Progenitor cell of endocrine pancreas (in vitro differentiated cells): ENCODE measurements around the gene RSBN1L. TPM values are rescaled to one million over a fixed set of nuclear protein-coding genes. Genes with fewer than 3 reads are reported as not detected.

Source experiments
- DNase-seq: peaks from one replicate; pipeline ENCODE4 v3.0.0; 2021; ENCODE audit warnings: low spot score; ENCODE audit not compliant: unreplicated experiment
- H3K27ac Mint-ChIP-seq: 2 replicates; pipeline ENCODE4 v1.8.0; 2021; ENCODE audit warnings: mild to moderate bottlenecking, moderate library complexity, mixed read lengths
- H3K27me3 Mint-ChIP-seq: 2 replicates; pipeline ENCODE4 v1.8.0; 2021; ENCODE audit warnings: mixed read lengths
- H3K36me3 Mint-ChIP-seq: 2 replicates; pipeline ENCODE4 v1.8.0; 2022; ENCODE audit warnings: mixed read lengths; ENCODE audit not compliant: insufficient read depth
- H3K4me1 Mint-ChIP-seq: 2 replicates; pipeline ENCODE4 v1.8.0; 2021; ENCODE audit warnings: low read depth, mixed read lengths
- H3K4me3 Mint-ChIP-seq: 2 replicates; pipeline ENCODE4 v1.8.0; 2021; ENCODE audit warnings: low read depth, mild to moderate bottlenecking, moderate library complexity, mixed read lengths
- H3K9me3 Mint-ChIP-seq: 2 replicates; pipeline ENCODE4 v1.8.0; 2021; ENCODE audit warnings: low read depth, mixed read lengths
- CTCF ChIP-seq: fragments of 200-600 bp; sonication (generic); IDR thresholded peaks from one replicate; pipeline ENCODE4 v1.5.0; 2021; ENCODE audit warnings: antibody characterized with exemption, mild to moderate bottlenecking; ENCODE audit not compliant: unreplicated experiment
- total RNA-seq: library from RNA; stranded (reverse); gene quantifications from 2 replicates; pipeline ENCODE4 v1.2.1, GENCODE V29; 2021

Gene RSBN1L
- total RNA-seq, 1 donor from 2014 or later: 24.5 TPM

GRCh38 chr7:77687100-77687746 lies 9.0 kb upstream of the RSBN1L start:
- Mint-ChIP-seq H3K36me3 (peaks cover 22% of the 10 kb centered on the region), H3K27me3 (no peaks in the 10 kb centered on the region), H3K4me3 (no peak overlapping the region), H3K4me1 (peaks cover 34% of the 10 kb centered on the region), H3K9me3 (no peaks in the 10 kb centered on the region), H3K27ac (peak overlapping the region; percentile 83)
- no peak for TF ChIP-seq CTCF
- no peak for DNase-seq

GRCh38 chr7:77687747-77688144 lies 8.5 kb upstream of the RSBN1L start:
- no peaks in the 10 kb centered on the region for H3K27me3 Mint-ChIP-seq
- DNase-seq: no peak
- H3K4me3 Mint-ChIP-seq: no peak overlapping the region
- peaks cover 21% of the 10 kb centered on the region for H3K36me3 Mint-ChIP-seq
- no peak for TF ChIP-seq CTCF
- peaks cover 38% of the 10 kb centered on the region for H3K4me1 Mint-ChIP-seq
- no peaks in the 10 kb centered on the region for H3K9me3 Mint-ChIP-seq
- peak overlapping the region; percentile 83 for H3K27ac Mint-ChIP-seq

GRCh38 chr7:77690289-77690688 lies 6.0 kb upstream of the RSBN1L start:
- Mint-ChIP-seq H3K27ac (no peak overlapping the region), H3K27me3 (no peaks in the 10 kb centered on the region), H3K4me3 (no peak overlapping the region), H3K36me3 (peaks cover 12% of the 10 kb centered on the region), H3K4me1 (peaks cover 43% of the 10 kb centered on the region), H3K9me3 (no peaks in the 10 kb centered on the region)
- DNase-seq: no peak
- no peak for TF ChIP-seq CTCF

- TF ChIP-seq CTCF: no peak
- Mint-ChIP-seq H3K36me3 (peaks cover 10% of the 10 kb centered on the region), H3K4me1 (peaks cover 35% of the 10 kb centered on the region), H3K27ac (peak overlapping the region; percentile 3), H3K4me3 (peak overlapping the region; percentile 45), H3K9me3 (no peaks in the 10 kb centered on the region), H3K27me3 (no peaks in the 10 kb centered on the region)
- no peak for DNase-seq
These were observed 4.3 kb upstream of the RSBN1L start for GRCh38 chr7:77691892-77692491.

- TF ChIP-seq CTCF: no peak
- DNase-seq: no peak
- peaks cover 6% of the 10 kb centered on the region for H3K36me3 Mint-ChIP-seq
These were observed 2.3 kb upstream of the RSBN1L start for GRCh38 chr7:77693830-77694583.

More at GRCh38 chr7:77693830-77694583, 2.3 kb upstream of the RSBN1L start:
- Mint-ChIP-seq H3K4me3 (peak overlapping the region; percentile 57), H3K9me3 (no peaks in the 10 kb centered on the region), H3K27me3 (no peaks in the 10 kb centered on the region), H3K4me1 (peaks cover 38% of the 10 kb centered on the region), H3K27ac (no peak overlapping the region)
